Heart left ventricle (tissue), 13 donors: ENCODE measurements around the gene MAN2B2.

Experiments
- CTCF ChIP-seq, 12 donors: fragments of 200-600 bp; sonication (generic) in 4 of 12; IDR thresholded peaks; one replicate each; pipeline versions ENCODE4 v1.5.0 to v1.8.0; 2018 to 2022; ENCODE audit warnings: antibody characterized with exemption in 12 of 12, mild to moderate bottlenecking in 5 of 12
- POLR2A ChIP-seq, 2 donors: fragments of 450-650 bp; IDR thresholded peaks; one replicate each; pipeline ENCODE4 v1.6.1; 2017; ENCODE audit warnings: antibody characterized with exemption in 2 of 2, mild to moderate bottlenecking in 2 of 2, moderate library complexity in 2 of 2
- donor health status: ischemic (EF 13 %, LVEDD 7.1; RV severe dilation, severe dysfunction).
- donor health status: DM: no; HTN: yes; CAD: no.
- donor health status: DM: no; HTN: no; CAD: no.
- donor health status: ischemic (EF 25% LVEDD 6.9; RV normal size, moderate dysfunction).
- donor health status: ischemic (EF 25% LVEDD 5.7; RV mildly dilated, moderate dysfunction).
- donor health status: ischemic (EF 35%, LVEDD 5.7; RV mildly dilated, moderate dysfunction).
- donor health status: nonischemic (EF 11% LVEDD 7.7; RV severe dilation, severe dysfunction).
- donor health status: DM: yes; HTN: yes; CAD: no.
- donor health status: PGD.
- donor health status: ischemic (EF 29% LVEDD 5.4; RV normal size, mild dysfunction).
- donor health status: nonischemic (EF 23%, LVEDD 6.1; RV moderate dilation, normal function).

DNA sequence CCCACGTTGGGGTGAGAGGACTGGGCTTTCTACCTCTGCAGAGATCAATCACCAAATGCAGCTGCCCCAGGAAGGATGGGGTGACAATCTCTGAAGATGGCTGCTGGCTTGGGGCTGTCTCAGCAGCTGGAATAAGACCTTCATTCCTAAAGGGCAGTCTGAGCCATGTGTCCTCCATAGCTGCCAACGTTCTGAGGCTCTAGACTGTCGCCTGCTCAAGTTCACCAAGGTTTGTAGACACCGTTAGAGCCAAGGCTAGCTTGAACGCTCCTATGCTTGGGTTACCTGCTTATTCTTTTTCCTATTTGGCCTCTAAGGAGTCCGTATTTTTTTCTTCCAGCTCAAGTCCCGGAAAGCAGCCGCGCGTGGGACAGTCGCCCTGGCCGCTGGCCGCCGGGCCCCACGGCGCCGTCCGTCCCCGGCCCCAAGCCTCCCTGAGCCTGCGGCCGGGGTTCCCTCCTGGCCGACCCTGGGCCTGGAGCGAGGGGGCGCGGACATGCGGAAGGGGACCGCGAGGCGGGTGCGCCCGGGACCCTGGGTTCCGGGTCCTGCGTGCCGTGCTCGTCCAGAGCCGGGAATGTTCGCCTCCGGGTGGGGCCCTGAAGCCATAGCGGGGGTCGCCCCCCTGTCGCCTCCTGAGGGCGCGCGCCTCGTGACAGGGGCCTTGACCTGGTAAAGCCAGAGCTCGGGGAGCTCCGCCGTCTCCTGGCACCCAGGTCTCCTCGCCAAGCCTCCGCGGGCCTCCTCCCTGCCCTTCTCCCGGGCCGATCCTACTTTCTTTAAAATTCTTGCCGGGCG is 88.8 kb downstream of the MAN2B2 start:
- TF ChIP-seq CTCF (IDR thresholded peaks at IDR 0.05), result no peak
- TF ChIP-seq POLR2A (IDR thresholded peaks at IDR 0.05), result no peak
